Vagina (tissue), 2 donors: Measurements from ENCODE around the gene KIF19.

ENCODE experiments used
- POLR2A ChIP-seq, 2 donors: fragments of 450-650 bp; IDR thresholded peaks; one replicate each; pipeline ENCODE4 v1.6.1; 2017; ENCODE audit warnings: antibody characterized with exemption in 2 of 2, mild to moderate bottlenecking in 2 of 2, moderate library complexity in 2 of 2
- TF ChIP-seq, protein P1 (sequence below), 3 experiments: fragments of 450-650 bp in 2 of 3; fragments of 200-600 bp in 1 of 3; sonication (generic) in 1 of 3; IDR thresholded peaks; one replicate each; pipeline ENCODE4 v1.5.1; 2017 to 2019; ENCODE audit warnings: antibody characterized with exemption in 3 of 3, mild to moderate bottlenecking in 2 of 3, moderate library complexity in 2 of 3

DNA sequence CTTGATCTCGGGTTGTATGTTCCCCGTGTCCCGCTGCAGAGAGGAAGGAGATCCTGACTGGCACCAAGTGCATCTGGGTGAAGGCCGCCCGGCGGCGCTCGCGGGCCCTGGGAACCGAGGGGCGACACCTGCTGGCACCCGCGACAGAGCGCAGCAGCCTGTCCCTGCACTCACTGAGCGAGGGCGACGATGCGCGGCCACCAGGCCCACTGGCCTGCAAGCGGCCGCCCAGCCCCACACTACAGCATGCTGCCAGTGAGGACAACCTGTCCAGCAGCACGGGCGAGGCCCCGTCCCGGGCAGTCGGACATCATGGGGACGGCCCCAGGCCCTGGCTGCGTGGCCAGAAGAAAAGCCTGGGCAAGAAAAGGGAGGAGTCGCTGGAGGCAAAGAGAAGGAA is 28.1 kb downstream of the KIF19 start:
- TF ChIP-seq, protein P1, sequence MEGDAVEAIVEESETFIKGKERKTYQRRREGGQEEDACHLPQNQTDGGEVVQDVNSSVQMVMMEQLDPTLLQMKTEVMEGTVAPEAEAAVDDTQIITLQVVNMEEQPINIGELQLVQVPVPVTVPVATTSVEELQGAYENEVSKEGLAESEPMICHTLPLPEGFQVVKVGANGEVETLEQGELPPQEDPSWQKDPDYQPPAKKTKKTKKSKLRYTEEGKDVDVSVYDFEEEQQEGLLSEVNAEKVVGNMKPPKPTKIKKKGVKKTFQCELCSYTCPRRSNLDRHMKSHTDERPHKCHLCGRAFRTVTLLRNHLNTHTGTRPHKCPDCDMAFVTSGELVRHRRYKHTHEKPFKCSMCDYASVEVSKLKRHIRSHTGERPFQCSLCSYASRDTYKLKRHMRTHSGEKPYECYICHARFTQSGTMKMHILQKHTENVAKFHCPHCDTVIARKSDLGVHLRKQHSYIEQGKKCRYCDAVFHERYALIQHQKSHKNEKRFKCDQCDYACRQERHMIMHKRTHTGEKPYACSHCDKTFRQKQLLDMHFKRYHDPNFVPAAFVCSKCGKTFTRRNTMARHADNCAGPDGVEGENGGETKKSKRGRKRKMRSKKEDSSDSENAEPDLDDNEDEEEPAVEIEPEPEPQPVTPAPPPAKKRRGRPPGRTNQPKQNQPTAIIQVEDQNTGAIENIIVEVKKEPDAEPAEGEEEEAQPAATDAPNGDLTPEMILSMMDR (IDR thresholded peaks at IDR 0.05), result peak in 1 of 3 experiments; percentile 17
- no peak for TF ChIP-seq POLR2A (IDR thresholded peaks at IDR 0.05)
